DMS 273 (cell line): ENCODE measurements around the gene CLMP.
A peak's percentile ranks its signal among the peaks of the same experiment; 100 is the strongest.

Source experiments
- DNase-seq: peaks from one replicate; lab custom pipeline; 2025; ENCODE audit not compliant: unreplicated experiment; lab: John Stamatoyannopoulos, UW

CLMP gene, protein sequence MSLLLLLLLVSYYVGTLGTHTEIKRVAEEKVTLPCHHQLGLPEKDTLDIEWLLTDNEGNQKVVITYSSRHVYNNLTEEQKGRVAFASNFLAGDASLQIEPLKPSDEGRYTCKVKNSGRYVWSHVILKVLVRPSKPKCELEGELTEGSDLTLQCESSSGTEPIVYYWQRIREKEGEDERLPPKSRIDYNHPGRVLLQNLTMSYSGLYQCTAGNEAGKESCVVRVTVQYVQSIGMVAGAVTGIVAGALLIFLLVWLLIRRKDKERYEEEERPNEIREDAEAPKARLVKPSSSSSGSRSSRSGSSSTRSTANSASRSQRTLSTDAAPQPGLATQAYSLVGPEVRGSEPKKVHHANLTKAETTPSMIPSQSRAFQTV

DNA sequence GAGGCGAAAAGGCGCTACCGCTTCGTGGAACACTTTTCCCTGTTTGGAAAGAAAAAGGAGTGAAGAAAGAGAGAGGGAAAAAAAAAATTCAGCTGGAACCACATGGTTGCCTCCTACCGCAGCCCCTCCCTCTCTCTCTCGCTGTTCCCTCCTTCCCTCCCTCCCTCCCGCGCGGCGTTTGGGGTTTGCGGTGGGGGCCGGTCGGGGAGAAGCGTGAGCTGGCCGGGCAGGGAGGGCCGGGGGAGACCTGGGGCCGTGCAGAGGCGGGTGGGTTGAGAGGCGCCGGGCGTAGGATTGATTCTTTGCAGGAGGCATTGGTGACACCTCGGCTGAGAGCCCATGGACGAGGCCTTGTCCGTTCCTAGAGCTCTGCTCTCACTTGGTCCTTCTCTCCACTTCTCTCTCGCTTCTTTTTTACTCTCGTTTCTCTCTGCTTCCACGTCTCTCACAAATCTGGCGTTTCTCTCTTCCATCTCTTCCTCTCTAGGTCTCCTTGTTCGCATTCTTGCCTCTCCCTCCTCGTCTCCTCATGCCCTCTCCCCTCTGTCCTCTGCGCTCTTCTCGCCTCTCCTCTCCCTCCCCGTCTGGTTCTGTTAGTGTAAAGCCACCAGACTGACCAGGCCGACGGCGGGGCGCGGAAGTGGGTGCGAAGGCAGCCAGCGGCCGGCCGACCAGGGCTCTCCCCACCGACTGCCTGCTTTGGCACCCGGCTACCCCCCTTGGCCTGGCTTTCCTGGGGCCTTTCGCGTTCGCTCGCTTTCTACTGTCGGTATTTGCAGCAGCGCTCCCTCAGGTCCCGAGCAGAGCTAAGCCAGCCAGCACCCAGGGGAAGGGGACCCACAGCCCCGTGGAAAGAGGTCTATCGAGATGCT lies at the start of gene CLMP:
TSS of gene CLMP (minus strand) at position 61 of the 872 bp plus-strand sequence. CDS start 308 bp downstream, outside the sequence.
- DNase-seq = peak; percentile 66

DNA sequence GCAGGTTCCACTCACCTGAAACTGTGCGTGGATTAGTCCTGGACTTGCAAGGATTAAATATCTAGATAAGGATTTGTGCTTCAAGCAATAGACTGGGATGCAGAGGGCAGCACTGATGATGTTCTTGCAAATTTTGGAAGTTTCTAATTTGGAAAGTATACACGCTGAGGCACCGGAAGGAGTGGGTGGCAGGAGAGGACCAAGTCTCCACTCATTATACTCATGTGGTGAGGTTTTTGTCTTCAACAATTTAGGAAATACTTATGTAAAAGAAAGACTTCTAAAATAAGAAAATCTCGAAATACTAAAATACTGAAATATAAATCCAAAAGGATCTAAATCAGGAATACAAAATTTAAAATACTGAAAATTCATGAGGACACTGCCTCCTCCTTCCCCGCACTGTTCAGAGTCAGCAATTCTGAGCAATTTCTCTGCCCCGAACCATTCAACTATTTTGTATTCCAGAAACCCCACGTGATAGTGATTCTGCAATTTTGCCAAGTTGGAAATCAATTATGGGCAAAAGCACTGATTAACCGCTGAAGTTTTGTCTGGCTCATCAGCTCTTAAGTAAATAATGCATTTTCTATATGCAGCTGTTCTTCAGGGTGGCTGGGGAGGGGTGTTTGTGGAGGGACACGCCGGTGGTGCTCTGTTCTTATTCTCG lies 47.0 kb upstream of the CLMP start:
- DNase-seq = no peak

DNA sequence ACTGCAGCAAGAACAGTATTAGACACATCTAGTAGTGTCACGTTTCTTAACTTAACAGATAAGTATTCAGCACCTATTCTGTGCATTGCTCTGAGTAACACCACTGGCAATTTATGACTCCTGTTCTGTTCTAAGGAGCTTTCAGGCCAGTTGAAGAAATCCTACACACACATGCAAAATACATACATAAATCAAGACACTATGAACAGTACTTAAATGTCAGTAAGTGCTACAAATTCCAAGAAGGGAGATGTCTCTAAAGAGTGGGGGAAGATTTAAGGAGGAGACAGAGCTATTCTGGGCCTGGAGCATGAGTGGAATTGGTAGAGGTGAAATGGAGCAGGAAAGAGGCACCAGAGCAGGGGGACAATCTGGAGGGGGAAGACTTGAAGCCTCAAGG lies 46.2 kb upstream of the CLMP start:
- DNase-seq = no peak

DNA sequence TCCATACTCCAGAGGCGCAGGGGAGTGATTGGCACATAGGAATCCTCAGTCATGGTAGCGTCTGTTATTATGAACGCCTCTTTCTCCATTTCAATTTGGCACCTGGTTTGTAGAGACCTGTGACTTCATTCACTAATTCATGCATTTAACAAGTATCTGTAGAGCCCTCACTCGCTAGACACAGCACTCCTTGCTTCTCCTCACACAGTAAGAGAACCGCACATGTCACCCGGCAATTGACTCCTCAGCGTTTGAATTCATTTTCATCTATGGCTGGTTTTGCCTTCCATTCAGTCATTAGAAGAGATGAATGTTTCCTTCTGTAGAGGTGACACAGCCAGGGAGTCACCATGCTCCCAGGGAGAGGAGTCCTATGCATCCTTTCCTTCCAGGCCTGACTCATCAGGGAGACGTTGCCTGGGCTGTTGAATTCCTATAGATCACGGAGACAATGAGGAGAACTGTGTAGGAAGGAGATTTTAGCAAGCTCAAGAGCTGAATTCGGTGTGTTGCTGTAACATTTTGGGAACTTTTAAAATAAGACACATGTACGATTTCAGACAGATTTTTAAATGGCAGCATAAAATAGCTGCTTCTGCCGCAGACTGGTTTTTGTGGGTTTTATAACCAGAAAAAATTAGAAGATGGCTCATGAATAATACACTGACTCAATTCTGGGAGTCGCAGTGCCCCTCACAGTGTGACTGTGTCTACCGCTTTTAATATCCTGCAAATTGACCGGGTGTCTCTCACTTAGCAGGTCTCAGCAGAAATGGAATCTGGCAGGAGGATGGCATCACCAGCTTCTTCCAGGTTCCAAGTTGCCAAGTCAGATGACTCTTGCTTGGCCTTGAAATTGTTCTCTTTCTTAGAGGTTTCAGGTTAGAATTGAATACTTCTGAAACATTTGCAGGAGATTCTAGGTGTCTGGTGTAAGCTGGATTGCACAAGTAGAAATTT lies 44.4 kb upstream of the CLMP start:
- DNase-seq = no peak

DNA sequence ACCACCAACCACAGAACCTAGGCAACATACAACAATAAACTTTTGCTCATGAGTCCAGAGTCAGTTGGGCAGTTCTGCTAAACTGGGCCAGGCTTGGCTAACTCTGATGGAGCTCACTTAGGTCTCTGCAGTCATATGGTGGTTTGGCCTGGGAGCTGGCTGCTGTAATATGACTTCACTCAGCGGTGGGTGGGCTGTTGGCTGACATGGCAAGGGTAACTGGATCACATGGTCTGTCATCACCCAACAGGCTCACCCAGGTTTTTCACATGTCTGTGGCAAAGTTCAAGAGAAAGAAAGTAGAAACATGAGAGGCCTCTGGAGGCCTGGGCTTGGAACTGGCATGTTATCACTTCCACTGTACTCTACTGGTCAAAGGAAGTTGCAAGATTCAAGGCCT lies 43.2 kb upstream of the CLMP start:
- DNase-seq = no peak

DNA sequence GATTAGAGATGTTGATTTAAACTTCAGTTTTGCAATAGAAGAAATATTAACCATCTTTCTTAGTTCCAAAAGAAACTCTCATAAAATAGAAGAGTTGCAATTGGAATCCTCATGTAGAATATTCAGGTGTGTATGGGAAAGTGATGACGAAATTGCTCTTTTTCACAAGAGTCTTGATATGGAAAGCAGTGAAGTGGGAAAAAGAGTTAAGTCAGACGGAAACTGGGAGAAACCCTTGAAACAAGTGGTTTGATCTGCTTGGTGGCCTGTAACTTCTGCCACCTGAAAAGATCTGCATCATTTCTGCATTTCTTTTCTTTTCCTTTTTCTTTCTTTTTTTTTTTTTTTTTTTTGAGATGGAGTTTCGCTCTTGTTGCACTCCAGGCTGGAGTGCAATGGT lies 41.8 kb upstream of the CLMP start:
- no peak for DNase-seq

DNA sequence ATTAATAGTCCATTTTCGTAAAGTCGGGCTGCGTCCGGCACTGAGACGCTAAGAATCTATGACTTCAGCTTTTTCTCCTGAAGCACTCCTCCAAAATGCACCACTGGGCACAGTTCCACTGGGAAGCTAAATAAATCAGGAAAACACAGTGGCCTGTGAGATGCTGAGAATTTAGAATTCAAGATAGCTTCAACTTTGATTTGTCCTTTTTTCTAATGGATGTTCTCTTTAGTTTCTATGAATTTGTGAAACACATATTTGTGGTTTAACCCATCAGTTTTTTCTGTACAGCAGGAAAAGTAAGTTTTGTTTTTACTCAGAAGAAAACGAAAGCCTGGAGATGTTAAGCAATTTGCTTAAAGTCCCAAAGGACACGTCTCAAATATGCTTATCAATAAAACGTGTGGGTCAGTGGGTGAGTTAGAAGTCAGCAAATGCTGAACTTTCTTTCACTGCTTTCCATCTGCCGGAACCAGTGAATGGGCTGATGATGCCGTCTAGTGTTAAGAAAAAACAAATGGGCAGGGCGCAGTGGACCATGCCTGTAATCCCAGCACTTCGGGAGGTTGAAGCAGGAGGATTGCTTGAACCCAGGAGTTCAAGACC lies 40.7 kb upstream of the CLMP start:
- DNase-seq = no peak

DNA sequence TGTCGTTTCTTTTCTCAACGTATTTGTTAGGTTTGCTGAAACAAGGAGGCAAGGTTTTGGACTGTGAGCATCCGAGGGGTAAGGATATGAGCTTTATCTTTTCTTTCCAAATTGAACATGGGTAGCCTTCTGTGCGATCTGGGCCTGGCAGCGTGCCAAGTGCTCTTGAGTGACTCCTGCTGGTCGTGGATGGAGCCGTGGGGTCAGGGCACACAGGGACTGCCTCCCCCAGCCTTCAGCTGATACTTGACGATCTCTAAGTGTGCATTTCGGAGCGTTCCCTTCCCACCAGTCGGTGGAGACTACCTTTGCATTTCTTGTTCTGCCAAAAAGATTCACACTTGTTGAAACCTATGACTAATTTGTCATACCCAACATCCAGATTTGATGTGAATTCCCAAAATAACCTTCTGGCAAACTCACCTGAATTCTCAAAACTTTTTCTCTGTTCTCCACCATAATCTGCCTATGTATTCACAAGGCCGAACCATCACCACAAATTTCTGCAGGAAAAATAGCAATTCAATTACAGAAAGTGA lies 40.1 kb upstream of the CLMP start:
- peak; percentile 65 for DNase-seq

DNA sequence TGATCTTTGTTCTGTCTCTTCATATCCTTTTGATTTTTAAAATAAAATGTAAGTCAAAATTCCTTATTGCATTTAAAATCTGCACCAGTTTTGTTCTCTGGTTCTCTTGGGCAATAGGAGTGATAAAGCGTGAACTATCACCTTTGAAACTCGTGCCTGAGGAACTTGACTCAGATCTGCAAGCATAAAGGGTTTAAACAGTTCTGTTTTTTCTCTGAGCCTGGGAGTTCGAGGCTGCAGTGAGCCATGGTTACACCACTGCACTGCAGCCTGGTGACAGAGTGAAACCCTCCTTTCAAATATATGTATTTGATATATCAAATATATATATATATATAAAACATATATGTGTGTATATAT lies 38.9 kb upstream of the CLMP start:
- DNase-seq = no peak

DNA sequence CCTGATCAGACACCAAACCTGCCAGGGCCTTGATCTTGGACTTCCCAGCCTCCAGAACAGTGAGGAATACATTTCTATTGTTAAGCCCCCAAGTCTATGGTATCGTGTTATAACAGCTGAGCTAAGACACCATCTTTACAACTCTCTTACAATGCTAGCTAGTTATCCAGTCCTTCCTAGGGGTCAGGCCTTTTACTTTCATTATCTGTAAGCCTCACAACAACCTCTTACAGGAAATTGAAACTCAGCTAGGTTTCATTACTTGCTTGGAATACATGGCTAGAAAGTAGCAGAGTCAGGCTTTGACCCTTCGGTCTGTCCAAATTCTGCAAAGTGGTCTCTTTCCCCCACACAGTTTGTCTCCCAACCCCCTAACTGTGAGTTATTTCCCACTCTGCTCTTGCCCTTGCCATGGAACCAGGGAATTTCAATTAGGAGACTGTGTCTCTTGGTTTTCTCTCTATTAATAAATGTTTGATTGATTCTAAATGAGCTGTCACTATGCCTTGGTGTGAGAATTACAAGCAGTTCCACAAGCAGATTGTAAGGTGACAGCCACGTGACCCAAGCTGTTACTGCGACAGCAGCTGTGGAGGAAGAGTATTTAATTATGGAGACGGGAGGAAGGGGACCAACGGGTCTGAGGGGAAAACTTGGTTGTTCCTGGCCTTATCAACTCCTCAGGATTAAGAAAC lies 38.4 kb upstream of the CLMP start:
- DNase-seq = no peak

DNA sequence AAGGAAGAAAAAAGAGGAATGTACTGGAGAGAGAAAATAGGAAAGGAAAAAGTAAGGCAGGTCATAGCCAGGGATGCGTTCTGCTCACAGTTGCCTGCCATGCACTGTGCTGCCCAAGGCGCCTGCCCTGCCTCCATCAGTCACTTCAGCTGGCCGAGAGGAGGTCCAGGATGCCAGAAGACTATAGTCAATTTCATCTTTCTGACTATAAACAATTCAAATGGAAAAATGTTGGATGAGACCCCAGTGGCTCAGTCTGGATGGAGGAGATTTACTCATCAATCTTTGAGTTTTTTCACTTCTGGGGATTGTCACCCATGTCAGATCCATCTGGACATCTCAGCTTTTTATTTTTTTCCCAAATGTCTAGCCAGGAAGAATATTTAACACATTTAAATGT lies 36.7 kb upstream of the CLMP start:
- no peak for DNase-seq

DNA sequence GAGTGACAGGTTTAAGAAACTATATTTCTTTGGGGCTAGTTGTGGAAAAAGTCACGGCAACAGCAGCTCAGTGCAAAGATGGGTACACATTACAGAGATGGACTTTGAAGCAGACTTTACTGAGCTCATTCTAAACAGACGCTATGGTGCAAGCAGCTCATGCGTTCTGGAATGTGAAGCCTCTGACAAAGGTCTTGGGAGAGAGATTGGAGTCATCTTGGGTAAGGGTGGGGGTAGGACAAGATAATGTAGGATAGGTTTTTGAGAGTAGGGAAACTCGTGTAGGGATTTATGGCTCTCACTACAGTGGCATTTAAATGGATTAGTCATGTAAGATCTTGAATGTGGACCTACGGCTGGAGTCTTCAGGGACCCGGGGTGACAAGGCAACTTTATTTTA lies 36.2 kb upstream of the CLMP start:
- DNase-seq = no peak

DNA sequence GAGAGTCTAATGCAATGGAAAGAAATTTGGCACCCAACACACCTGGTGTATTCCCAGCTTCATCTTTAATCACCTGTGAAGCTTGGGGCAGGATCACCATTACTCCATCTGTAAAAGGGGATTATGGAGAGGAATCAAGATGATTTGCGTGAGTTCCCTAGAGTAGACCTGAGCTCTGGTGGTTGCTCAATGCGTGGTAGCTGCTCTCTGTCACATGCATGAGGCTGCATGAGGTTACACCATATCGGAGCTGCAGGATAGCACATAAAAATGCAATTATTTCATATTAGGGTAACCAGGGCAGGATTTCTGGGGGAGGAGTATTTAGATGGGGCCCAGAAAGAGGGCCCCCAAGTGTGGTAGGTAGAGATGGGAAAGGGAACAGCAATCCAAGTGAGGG lies 35.3 kb upstream of the CLMP start:
- no peak for DNase-seq

DNA sequence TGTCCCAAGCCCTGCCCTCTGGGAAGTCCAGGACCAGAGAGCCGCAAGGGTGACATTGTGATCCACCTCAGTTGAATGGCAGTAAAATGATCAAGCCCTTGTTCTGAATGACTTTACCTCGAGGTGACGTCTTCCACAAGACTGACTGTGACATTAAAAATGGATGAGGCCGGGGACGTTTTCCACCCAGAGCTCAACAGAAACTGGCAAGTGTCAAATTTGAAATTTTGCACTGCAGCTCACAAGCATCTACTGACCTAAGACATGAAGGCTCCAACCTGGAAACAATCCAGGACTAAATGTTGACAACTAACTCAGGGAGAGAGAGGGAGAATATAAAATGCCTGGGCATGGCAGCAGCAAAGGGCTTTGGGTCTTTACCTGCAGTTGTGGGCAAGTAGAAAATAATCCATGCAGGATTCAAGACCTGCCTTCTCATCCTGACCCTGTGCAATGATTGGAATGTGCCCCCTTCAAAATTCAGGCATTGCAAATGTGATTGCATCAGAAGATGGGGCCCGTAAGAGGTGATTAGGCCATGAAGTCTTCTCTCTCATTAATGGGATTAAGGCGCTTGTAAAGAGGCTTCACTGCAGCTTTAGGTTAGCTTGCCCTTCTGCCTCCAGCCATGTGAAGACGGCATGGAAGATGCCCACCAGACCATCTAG lies 33.6 kb upstream of the CLMP start:
- no peak for DNase-seq

DNA sequence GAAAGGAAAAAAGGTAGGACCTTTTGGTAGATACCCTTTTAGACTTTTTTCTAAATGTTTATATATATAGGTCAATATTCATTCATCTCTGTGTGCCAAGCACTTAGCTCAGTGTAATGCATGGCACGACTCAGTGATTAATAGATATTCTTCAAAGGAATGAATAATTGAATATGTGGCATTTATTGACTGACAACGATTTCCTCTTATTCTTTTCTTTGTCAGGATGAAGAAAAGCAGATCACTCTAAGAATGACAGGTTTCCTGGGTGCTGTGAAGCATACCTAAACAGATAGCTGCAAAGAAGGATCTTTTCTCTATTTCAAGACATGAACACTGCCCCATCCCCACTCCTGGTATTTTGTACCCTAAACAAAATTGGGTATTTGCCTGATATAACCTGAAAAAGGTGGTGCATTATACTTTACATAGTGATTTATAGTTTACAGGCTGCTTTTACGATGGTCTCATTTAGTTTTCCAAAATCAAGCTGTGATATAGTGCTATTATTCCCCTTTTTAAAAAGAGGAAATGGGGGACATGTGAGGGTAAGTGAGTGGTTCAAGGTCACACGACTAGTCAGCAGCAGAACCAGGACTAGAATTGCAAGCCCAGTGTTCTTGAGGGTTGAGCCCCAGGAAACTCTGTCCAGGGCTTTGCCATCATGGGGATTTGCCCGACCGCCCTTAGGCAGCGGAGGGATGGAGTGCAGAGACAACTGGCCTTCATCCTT lies 32.9 kb upstream of the CLMP start:
- no peak for DNase-seq

DNA sequence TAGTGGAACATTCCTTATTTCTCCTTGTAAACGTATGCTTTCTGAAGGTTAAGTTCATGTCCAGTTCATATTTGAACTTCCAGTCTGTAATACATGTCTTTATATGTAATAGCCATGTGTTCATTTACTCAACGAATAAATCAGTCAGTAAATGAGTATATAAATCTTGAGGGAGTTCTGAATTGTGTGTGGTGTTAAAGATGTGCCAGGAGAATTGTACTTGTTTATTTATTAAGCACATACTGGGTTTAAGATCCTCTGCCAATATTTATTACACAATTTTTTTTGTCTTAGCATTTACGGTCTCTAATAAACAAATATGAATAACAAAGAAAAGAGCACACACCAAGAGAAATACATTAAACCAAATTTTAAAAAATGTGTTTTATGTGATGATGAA lies 26.5 kb upstream of the CLMP start:
- DNase-seq = no peak

DNA sequence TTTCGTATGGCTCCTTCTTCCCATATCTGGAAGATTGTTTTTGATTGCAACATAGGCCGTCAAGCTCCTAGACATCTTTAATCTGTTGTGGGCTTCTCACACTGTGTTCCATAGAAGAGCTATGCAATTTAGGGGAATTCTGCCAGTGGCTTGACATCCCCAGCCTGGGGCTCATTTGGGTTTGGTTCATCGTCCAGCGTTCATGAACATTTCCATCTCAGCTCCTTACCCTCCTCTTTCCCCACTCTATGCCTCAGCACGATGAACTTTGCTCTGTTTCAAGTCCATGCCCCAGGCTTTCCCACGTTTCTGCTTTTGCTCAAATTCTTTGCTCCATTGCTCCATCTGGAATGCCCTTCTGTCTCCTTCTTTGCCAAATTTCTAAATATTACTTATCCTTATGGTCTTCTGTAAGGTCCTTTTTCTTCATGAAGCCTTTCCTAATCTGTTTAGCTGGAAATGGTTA lies 26.1 kb upstream of the CLMP start:
- DNase-seq = peak; percentile 25

DNA sequence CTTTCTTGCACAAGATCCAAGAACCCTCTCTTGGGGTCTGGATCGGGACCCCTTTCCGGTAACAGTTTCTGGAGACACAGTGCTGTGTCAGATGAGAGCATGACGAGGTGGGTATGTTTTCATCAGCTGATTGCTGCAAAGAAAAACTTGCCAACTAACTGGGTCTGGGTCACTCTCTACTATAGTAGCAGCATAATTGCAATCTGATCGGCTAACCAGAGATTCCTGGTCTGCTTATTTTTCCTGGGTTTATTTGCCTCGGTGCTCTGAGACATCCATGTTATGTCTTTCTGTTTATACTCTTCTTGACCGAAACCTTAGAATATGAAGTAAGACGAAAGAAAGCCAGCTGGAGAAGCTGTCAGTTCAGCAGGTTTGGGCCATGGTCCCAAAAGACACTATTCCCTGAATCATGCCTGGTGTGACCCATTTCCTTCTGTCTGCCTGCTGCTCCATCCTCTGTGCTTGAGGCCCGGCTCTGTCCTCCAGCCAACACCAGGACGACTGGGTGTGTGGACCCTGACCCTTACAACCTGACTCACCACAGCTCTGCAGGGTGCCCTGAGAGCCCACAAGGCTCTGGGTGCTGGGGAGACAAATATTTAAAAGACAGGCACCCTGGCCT lies 24.1 kb upstream of the CLMP start:
- DNase-seq = no peak
